ENCODE results near the gene WASF2.

GRCh38 chr1:27377760-27378495 lies 112.0 kb downstream of the WASF2 start:
- no peak for TF ChIP-seq CTCF (IDR thresholded peaks at IDR 0.05; ENCODE audit: insufficient read depth, low read length)
- TF ChIP-seq SPI1 (IDR thresholded peaks at IDR 0.05; ENCODE audit: borderline replicate concordance, low read depth): no peak
- no peak for TF ChIP-seq POLR2AphosphoS5 (IDR thresholded peaks at IDR 0.05; ENCODE audit: low read depth)
